GM12878 (cell line): ENCODE measurements around the gene IL4I1. TPM values are rescaled to one million over a fixed set of nuclear protein-coding genes. Genes with fewer than 3 reads are reported as not detected.

Experiments
- ATAC-seq: fragments of 200-7000 bp; cut with Tn5 transposase; 3 replicates; pipeline ENCODE4 v1.9.1; 2020; ENCODE audit warnings: mild to moderate bottlenecking, moderate library complexity
- BruUV-seq: library from RNA; stranded (reverse); fragments of 400-500 nt; replicated peaks from 2 replicates; lab custom pipeline; 2021; lab: Mats Ljungman, UMichigan
- CTCF ChIA-PET: fragments of 300-600 bp; sonication (Branson Sonifier 250); formaldehyde crosslinking; extraction: SDS; loops from one replicate; lab custom pipeline; 2021; ENCODE audit warnings: inconsistent platforms; lab: Yijun Ruan, JAX
- POLR2A ChIA-PET: fragments of 350-600 bp; formaldehyde crosslinking; extraction: SDS; loops from one replicate; lab custom pipeline; 2021; ENCODE audit warnings: inconsistent platforms; lab: Charles Lee
- RAD21 ChIA-PET: fragments of 300-600 bp; sonication (Branson Sonifier 250); formaldehyde crosslinking; loops from one replicate; lab custom pipeline; 2023; ENCODE audit warnings: antibody characterized with exemption; ENCODE audit not compliant: unreplicated experiment; lab: Charles Lee
- SMC1A ChIA-PET: fragments of 300-600 bp; sonication (Branson Sonifier 250); formaldehyde crosslinking; loops from one replicate; lab custom pipeline; 2023; ENCODE audit not compliant: unreplicated experiment, uncharacterized antibody; lab: Charles Lee
- DNase-seq: peaks from one replicate; pipeline ENCODE4 v3.0.0-alpha.2; 2011; ENCODE audit warnings: low read depth, low spot score
- FAIRE-seq: peaks from 3 replicates; lab custom pipeline; 2011; peaks lifted over from hg19 to GRCh38; lab: Jason Lieb, UNC
- H2AFZ ChIP-seq: 2 replicates; pipeline ENCODE4 v1.6.0; 2011; ENCODE audit warnings: low read depth, low read length, control low read depth; ENCODE audit not compliant: control insufficient read depth
- H3K27ac ChIP-seq: 2 replicates; pipeline ENCODE4 v1.5.1; 2011; ENCODE audit warnings: control low read depth; ENCODE audit not compliant: control insufficient read depth, insufficient read depth
- H3K27me3 ChIP-seq, 2 experiments: replicated peaks in 1 of 2; 2 replicates each; pipeline versions ENCODE4 v1.6.0 to v1.6.1; 2011; ENCODE audit warnings: low read length in 1 of 2; ENCODE audit not compliant: control insufficient read depth in 2 of 2, insufficient read depth in 2 of 2
- H3K36me3 ChIP-seq, 2 experiments: 2 replicates each; pipeline ENCODE4 v1.5.1; 2011; ENCODE audit warnings: low read length in 1 of 2; ENCODE audit not compliant: control insufficient read depth in 2 of 2, insufficient read depth in 2 of 2
- H3K4me1 ChIP-seq: 2 replicates; pipeline ENCODE4 v1.6.1; 2011; ENCODE audit warnings: mild to moderate bottlenecking, low read length, moderate library complexity, mixed read lengths; ENCODE audit not compliant: control insufficient read depth, insufficient read depth
- H3K4me2 ChIP-seq: 2 replicates; pipeline ENCODE4 v1.6.0; 2011; ENCODE audit warnings: control low read depth; ENCODE audit not compliant: control insufficient read depth, insufficient read depth
- H3K4me3 ChIP-seq: fragments of 200-600 bp; sonication (generic); 2 replicates; pipeline ENCODE4 v1.5.1; 2016
- H3K79me2 ChIP-seq: 2 replicates; pipeline ENCODE4 v1.6.0; 2011; ENCODE audit warnings: low read length; ENCODE audit not compliant: control insufficient read depth, insufficient read depth
- H3K9ac ChIP-seq: 2 replicates; pipeline ENCODE4 v1.8.0; 2011; ENCODE audit warnings: low read length, control low read depth, mixed read lengths; ENCODE audit not compliant: control insufficient read depth, insufficient read depth
- H3K9me3 ChIP-seq: replicated peaks from 3 replicates; pipeline ENCODE4 v1.5.1; 2011; ENCODE audit warnings: mild to moderate bottlenecking, low read length; ENCODE audit not compliant: control insufficient read depth, insufficient read depth
- H4K20me1 ChIP-seq: 2 replicates; pipeline ENCODE4 v1.6.0; 2011; ENCODE audit not compliant: control insufficient read depth, insufficient read depth
- ASH2L ChIP-seq: fragments of 300-600, 200-600 bp; sonication (generic); IDR thresholded peaks from 2 replicates; pipeline ENCODE4 v1.6.1; 2017; ENCODE audit warnings: low read depth, mild to moderate bottlenecking, borderline replicate concordance
- CHD1 ChIP-seq: IDR thresholded peaks from 2 replicates; pipeline ENCODE4 v1.6.1; 2012; ENCODE audit warnings: low read depth, low read length, improper control_type of control experiment
- KAT2A ChIP-seq: conservative IDR thresholded peaks from 2 replicates; pipeline ENCODE4 v1.6.1; 2011; ENCODE audit warnings: low read depth, low read length; ENCODE audit not compliant: control insufficient read depth
- MYC ChIP-seq: IDR thresholded peaks from 2 replicates; pipeline ENCODE4 v1.6.1; 2011; ENCODE audit warnings: mild to moderate bottlenecking, low read length, moderate library complexity, inconsistent platforms; ENCODE audit not compliant: insufficient read depth, insufficient replicate concordance, insufficient read length, severe bottlenecking
- YBX1 ChIP-seq: fragments of 450-650 bp; IDR thresholded peaks from 2 replicates; pipeline ENCODE4 v1.6.1; 2016; ENCODE audit warnings: antibody characterized with exemption
- ZNF207 ChIP-seq: fragments of 450-650 bp; IDR thresholded peaks from 2 replicates; pipeline ENCODE4 v1.6.1; 2014; ENCODE audit warnings: antibody characterized with exemption, mild to moderate bottlenecking, borderline replicate concordance
- WGBS: methylation state at CpG from one replicate; pipeline ENCODE4 v1.1.6; 2016; ENCODE audit warnings: low lambda C conversion rate; ENCODE audit not compliant: insufficient replicate concordance, insufficient coverage; ENCODE audit errors: missing lambda C conversion rate; 5-methylcytosine and 5-hydroxymethylcytosine counted together
- in situ Hi-C: fragments of 300-500 bp; cut with MboI; formaldehyde crosslinking; loops from 9 replicates; pipeline ENCODE4 v1.14.3; 2018; ENCODE audit warnings: mixed read lengths
- intact Hi-C: fragments of 100-400 bp; cut with micrococcal nuclease; formaldehyde crosslinking; loops from one replicate; pipeline ENCODE4 v1.14.2; 2022; ENCODE audit not compliant: unreplicated experiment
- polyA plus RNA-seq, 11 experiments: library from polyadenylated mRNA; depleted of rRNA in 4 of 11; unstranded in 6 of 11; stranded (reverse) in 5 of 11; fragments of >200 nt; fragmentation: Nextera tagmentation in 4 of 11; fragmentation: Illumina TruSeq in 1 of 11; extraction: Ambion mirVana in 4 of 11; extraction: Trizol in 1 of 11; gene quantifications; 1 replicate in 1 of 11; 2 replicates in 10 of 11; pipeline versions ENCODE4 v1.2.1 to v1.2.3, GENCODE V29; 2011 to 2016; ENCODE audit warnings: inconsistent platforms in 2 of 11, missing spikeins in 2 of 11, low read depth in 1 of 11
- total RNA-seq, 4 experiments: library from RNA; depleted of rRNA in 3 of 4; stranded (reverse); fragments of >200 nt in 3 of 4; fragmentation: Illumina TruSeq in 1 of 4; extraction: Trizol in 1 of 4; gene quantifications; 2 replicates each; pipeline versions ENCODE4 v1.2.1 to v1.2.3, GENCODE V29; 2013 to 2021

Gene IL4I1
- total and polyA plus RNA-seq, 10 of the 15 experiments (the other 5 are each of a cell fraction or from before 2014, with no cell fraction given), result 0.62 to 83.8 (median 42.8) TPM

GRCh38 chr19:49874503-49875157 lies 22.1 kb downstream of the IL4I1 start (continued):
- TF ChIP-seq ASH2L, result no peak
- TF ChIP-seq, all 136 proteins: peak for 0

GRCh38 chr19:49873834-49874233 lies 22.9 kb downstream of the IL4I1 start:
- RAD21 ChIA-PET, result no interaction called here
- in situ Hi-C loops (no loop called here), intact Hi-C loops (loop anchor here (5.0 kb wide), 1 partner anchor 387 kb away; the partner anchor contains the start of gene RPL13A)
- H3K4me3 ChIP-seq, result no peak overlapping the region
- no peak for TF ChIP-seq CHD1
- no peak for TF ChIP-seq KAT2A
- no peak for TF ChIP-seq MYC
- TF ChIP-seq YBX1, result no peak
- TF ChIP-seq ZNF207, result no peak
- BruUV-seq, result no TSS peak
- no peak overlapping the region for H3K9ac ChIP-seq
- H2AFZ ChIP-seq, result no peak overlapping the region
- WGBS, result 95% methylated on average over 10 of the region's 10 CpGs
- no peak overlapping the region for H3K27ac ChIP-seq
- H3K4me1 ChIP-seq, result peaks cover 27% of the 10 kb centered on the region
- SMC1A ChIA-PET, result no interaction called here
- no peak overlapping the region for H3K4me2 ChIP-seq
- H3K27me3 ChIP-seq, result no peaks in the 10 kb centered on the region
- DNase-seq, result no peak
- peaks cover 27% of the 10 kb centered on the region for H3K79me2 ChIP-seq
- CTCF ChIA-PET, result no interaction called here
- POLR2A ChIA-PET, result interaction anchor here (0.7 kb wide), 1 partner anchor 207 kb away, joined by 3 read pairs; no protein-coding TSS in a partner anchor
- no peaks in the 10 kb centered on the region for H4K20me1 ChIP-seq
- no peaks in the 10 kb centered on the region; a peak in 2 of 4 replicates for H3K36me3 ChIP-seq
- FAIRE-seq, result no peak
- no peak for ATAC-seq
- H3K9me3 ChIP-seq, result no peaks in the 10 kb centered on the region
